Smooth muscle cell (in vitro differentiated cells): ENCODE measurements around the gene FBXL14. TPM values are rescaled to one million over a fixed set of nuclear protein-coding genes. Genes with fewer than 3 reads are reported as not detected.

Experiments used
- DNase-seq: peaks from one replicate; lab custom pipeline; 2025; ENCODE audit not compliant: unreplicated experiment; lab: John Stamatoyannopoulos, UW
- H2AFZ ChIP-seq: fragments of 200-600 bp; sonication (generic); 2 replicates; pipeline ENCODE4 v1.6.0; 2016; ENCODE audit warnings: antibody characterized with exemption, low read depth, mild to moderate bottlenecking
- H3F3A ChIP-seq: fragments of 200-600 bp; sonication (generic); 2 replicates; pipeline ENCODE4 v1.6.0; 2017; ENCODE audit warnings: antibody characterized with exemption, low read depth
- H3K27ac ChIP-seq: fragments of 200-600 bp; sonication (generic); 2 replicates; pipeline ENCODE4 v1.5.1; 2016; ENCODE audit warnings: low read depth, mild to moderate bottlenecking
- H3K27me3 ChIP-seq: fragments of 200-600 bp; sonication (generic); 2 replicates; pipeline ENCODE4 v1.6.1; 2016; ENCODE audit warnings: low read depth, mild to moderate bottlenecking
- H3K36me3 ChIP-seq: fragments of 200-600 bp; sonication (generic); 2 replicates; pipeline ENCODE4 v1.5.1; 2016; ENCODE audit warnings: low read depth
- H3K4me1 ChIP-seq: fragments of 200-600 bp; sonication (generic); 2 replicates; pipeline ENCODE4 v1.5.1; 2016; ENCODE audit warnings: low read depth
- H3K4me2 ChIP-seq: fragments of 200-600 bp; sonication (generic); 2 replicates; pipeline ENCODE4 v1.6.0; 2016; ENCODE audit warnings: mild to moderate bottlenecking
- H3K4me3 ChIP-seq: fragments of 200-600 bp; sonication (generic); 2 replicates; pipeline ENCODE4 v1.5.1; 2016; ENCODE audit warnings: mild to moderate bottlenecking
- H3K79me2 ChIP-seq: fragments of 200-600 bp; sonication (generic); 2 replicates; pipeline ENCODE4 v1.6.0; 2016; ENCODE audit warnings: low read depth, mild to moderate bottlenecking
- H3K9ac ChIP-seq: fragments of 200-600 bp; sonication (generic); 2 replicates; pipeline ENCODE4 v1.6.0; 2016; ENCODE audit warnings: low read depth
- H3K9me3 ChIP-seq: fragments of 200-600 bp; sonication (generic); replicated peaks from 2 replicates; pipeline ENCODE4 v1.5.1; 2016; ENCODE audit warnings: low read depth
- H4K20me1 ChIP-seq: fragments of 200-600 bp; sonication (generic); 2 replicates; pipeline ENCODE4 v1.6.0; 2016; ENCODE audit warnings: low read depth
- WGBS: methylation state at CpG from one replicate; pipeline ENCODE4 v1.1.7; 2016; ENCODE audit warnings: low lambda C conversion rate; 5-methylcytosine and 5-hydroxymethylcytosine counted together
- polyA plus RNA-seq: library from polyadenylated mRNA; unstranded; fragments of >200 nt; fragmentation: Nextera tagmentation; extraction: Ambion mirVana; gene quantifications from 2 replicates; pipeline ENCODE4 v1.2.1, GENCODE V29; 2016
- total RNA-seq: library from RNA; depleted of rRNA; stranded (reverse); fragments of >200 nt; gene quantifications from 2 replicates; pipeline ENCODE4 v1.2.3, GENCODE V29; 2014
- TF ChIP-seq, protein P1 (sequence below): fragments of 200-600 bp; sonication (generic); IDR thresholded peaks from 2 replicates; pipeline ENCODE4 v1.5.1; 2017; ENCODE audit warnings: borderline replicate concordance, mild to moderate bottlenecking, antibody characterized with exemption; ENCODE audit not compliant: insufficient read depth, poor library complexity, severe bottlenecking

FBXL14 gene
- total and polyA plus RNA-seq, 2 experiments from 2014 or later: 5.0 to 9.3 TPM

DNA sequence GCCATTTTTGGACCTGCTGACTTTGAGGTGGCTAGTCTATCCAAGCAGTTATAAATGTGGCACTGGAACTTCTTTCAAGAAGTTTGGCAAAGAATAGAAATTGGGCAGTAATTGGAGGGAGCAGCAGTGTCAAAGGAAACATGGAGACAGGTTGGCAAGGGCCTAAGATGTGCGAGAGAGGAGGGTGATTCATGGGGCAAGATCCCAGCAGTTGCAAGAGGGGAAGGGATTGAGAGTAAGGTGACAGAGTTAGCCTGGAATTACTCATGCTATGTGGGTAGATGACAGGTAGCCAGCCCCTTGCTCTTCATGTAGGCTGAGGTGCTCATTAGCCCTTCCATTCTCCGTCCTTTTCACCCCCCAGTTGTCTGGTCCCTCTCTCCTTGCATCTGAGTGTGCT is 42.2 kb downstream of the FBXL14 start:
- WGBS: 78% methylated on average over 2 of the region's 2 CpGs
- TF ChIP-seq, protein P1, sequence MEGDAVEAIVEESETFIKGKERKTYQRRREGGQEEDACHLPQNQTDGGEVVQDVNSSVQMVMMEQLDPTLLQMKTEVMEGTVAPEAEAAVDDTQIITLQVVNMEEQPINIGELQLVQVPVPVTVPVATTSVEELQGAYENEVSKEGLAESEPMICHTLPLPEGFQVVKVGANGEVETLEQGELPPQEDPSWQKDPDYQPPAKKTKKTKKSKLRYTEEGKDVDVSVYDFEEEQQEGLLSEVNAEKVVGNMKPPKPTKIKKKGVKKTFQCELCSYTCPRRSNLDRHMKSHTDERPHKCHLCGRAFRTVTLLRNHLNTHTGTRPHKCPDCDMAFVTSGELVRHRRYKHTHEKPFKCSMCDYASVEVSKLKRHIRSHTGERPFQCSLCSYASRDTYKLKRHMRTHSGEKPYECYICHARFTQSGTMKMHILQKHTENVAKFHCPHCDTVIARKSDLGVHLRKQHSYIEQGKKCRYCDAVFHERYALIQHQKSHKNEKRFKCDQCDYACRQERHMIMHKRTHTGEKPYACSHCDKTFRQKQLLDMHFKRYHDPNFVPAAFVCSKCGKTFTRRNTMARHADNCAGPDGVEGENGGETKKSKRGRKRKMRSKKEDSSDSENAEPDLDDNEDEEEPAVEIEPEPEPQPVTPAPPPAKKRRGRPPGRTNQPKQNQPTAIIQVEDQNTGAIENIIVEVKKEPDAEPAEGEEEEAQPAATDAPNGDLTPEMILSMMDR: no peak
- no peak overlapping the region for H3K9ac ChIP-seq

DNA sequence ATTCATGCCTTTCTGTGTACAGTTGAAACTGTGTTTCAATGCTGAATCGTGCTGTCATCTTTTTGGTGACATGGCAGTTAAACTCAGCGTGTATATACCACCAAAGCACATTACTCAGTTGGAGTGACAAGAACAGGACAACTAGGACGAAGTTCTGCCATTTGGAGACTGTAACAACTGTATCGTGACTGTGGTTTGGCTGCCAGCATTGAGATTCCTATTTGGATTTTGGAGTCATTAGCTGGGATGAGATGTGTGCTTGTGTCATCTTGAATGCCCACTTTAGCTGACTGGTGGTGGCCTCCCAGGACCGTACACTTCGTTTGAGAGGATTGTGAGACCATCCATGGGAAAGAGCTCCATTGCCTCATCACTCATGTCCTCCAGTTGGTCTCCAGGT is 42.9 kb downstream of the FBXL14 start:
- no peak for DNase-seq
- 73% methylated on average over 6 of the region's 6 CpGs for WGBS
- peaks cover 7% of the 10 kb centered on the region for H3K27me3 ChIP-seq
- no peaks in the 10 kb centered on the region for H3K36me3 ChIP-seq
- H3K79me2 ChIP-seq: no peaks in the 10 kb centered on the region
- no peak overlapping the region for H3K27ac ChIP-seq
- peaks cover 39% of the 10 kb centered on the region for H4K20me1 ChIP-seq
- no peak overlapping the region for H3K9ac ChIP-seq
- H3K4me3 ChIP-seq: no peak overlapping the region
- peaks cover 8% of the 10 kb centered on the region for H3K4me1 ChIP-seq
- no peak overlapping the region for H3K4me2 ChIP-seq
- no peak overlapping the region for H2AFZ ChIP-seq
- no peaks in the 10 kb centered on the region for H3K9me3 ChIP-seq
- TF ChIP-seq, protein P1: no peak
- H3F3A ChIP-seq: no peaks in the 10 kb centered on the region

More for the DNA sequence above, 42.2 kb downstream of the FBXL14 start:
- no peak for DNase-seq
- Histone ChIP-seq H3K79me2 (no peaks in the 10 kb centered on the region), H3K4me3 (no peak overlapping the region), H3K36me3 (no peaks in the 10 kb centered on the region), H3K4me2 (peak overlapping the region; percentile 52), H3K9me3 (no peaks in the 10 kb centered on the region), H3K27ac (no peak overlapping the region), H4K20me1 (peaks cover 32% of the 10 kb centered on the region), H3F3A (no peaks in the 10 kb centered on the region), H3K4me1 (peaks cover 8% of the 10 kb centered on the region), H2AFZ (no peak overlapping the region), H3K27me3 (peaks cover 7% of the 10 kb centered on the region)

DNA sequence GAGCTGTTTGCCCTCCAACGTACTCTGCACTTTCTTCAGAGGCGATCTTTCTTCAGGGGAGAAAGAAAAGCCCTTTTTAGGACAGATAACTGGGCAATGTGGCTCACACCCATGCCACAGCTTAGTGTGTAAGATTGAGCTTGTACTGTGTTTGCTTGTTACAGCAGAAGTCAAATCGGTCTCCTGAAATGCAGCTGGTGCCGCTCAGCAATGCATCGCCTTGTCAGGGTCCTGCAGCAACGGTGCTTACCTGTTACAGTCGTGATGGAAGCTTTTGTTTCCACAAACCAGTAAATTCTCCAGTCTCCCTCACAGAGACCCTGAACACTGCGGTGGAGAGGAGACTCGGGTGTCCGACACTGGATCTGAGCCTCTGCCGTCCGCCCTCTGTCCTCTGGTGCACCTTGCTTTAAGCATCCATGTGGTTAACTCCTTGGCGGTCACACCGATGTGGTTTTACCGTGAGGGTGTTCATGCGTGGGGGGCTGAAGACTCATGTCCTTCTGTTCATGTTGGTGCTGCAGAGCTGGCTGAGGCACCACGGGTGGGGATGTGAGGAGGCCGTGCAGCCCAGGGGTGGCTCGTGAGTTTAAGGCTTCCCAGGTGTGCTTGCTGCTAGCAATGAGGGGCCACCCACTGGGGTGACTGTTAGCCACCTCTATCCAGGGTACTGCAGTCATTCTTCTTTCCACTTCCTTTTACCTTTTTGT is 47.3 kb downstream of the FBXL14 start:
- Histone ChIP-seq H3K4me3 (no peak overlapping the region), H3K27me3 (no peaks in the 10 kb centered on the region), H3K27ac (no peak overlapping the region), H3K79me2 (no peaks in the 10 kb centered on the region), H3F3A (no peaks in the 10 kb centered on the region), H3K4me1 (no peaks in the 10 kb centered on the region), H3K4me2 (no peak overlapping the region), H3K36me3 (no peaks in the 10 kb centered on the region), H2AFZ (no peak overlapping the region), H3K9me3 (no peaks in the 10 kb centered on the region), H4K20me1 (peaks cover 22% of the 10 kb centered on the region), H3K9ac (no peak overlapping the region)
- 86% methylated on average over 19 of the region's 19 CpGs for WGBS
- no peak for DNase-seq
- TF ChIP-seq, protein P1: no peak
